GM18498 (cell line): Measurements from ENCODE around the gene RBM7.

ENCODE experiments used
- ATAC-seq: cut with Tn5 transposase; IDR thresholded peaks from one replicate; pipeline ENCODE4 v1.9.1; 2021; ENCODE audit warnings: mild to moderate bottlenecking, moderate library complexity; ENCODE audit not compliant: unreplicated experiment

The RBM7 gene

GRCh38 chr11:114395736-114396135 is 4.7 kb upstream of the RBM7 start:
- no peak for ATAC-seq

- no peak for ATAC-seq
Observed at GRCh38 chr11:114396916-114397315, 3.5 kb upstream of the RBM7 start.

GRCh38 chr11:114397349-114397982 is 3.0 kb upstream of the RBM7 start:
- ATAC-seq, result no peak

GRCh38 chr11:114398303-114398920 is 2.1 kb upstream of the RBM7 start:
- no peak for ATAC-seq

GRCh38 chr11:114399490-114400215 is 813 bp upstream of the RBM7 start:
- peak; percentile 38 for ATAC-seq

- ATAC-seq, result no peak
Observed at GRCh38 chr11:114400915-114401223, 403 bp downstream of the RBM7 start.

GRCh38 chr11:114401311-114401710 is 845 bp downstream of the RBM7 start:
- ATAC-seq, result no peak

- ATAC-seq, result no peak
Observed at GRCh38 chr11:114412946-114413345, 12.5 kb downstream of the RBM7 start.

- no peak for ATAC-seq
Observed at GRCh38 chr11:114413958-114414357, 13.5 kb downstream of the RBM7 start.

GRCh38 chr11:114416441-114416961 is 16.0 kb downstream of the RBM7 start:
- no peak for ATAC-seq

- no peak for ATAC-seq
Observed at GRCh38 chr11:114426280-114426679, 25.8 kb downstream of the RBM7 start.

- no peak for ATAC-seq
Observed at GRCh38 chr11:114430290-114430689, 29.8 kb downstream of the RBM7 start.

GRCh38 chr11:114432893-114433292 is 32.4 kb downstream of the RBM7 start:
- no peak for ATAC-seq

GRCh38 chr11:114433376-114433775 is 32.9 kb downstream of the RBM7 start:
- no peak for ATAC-seq

- ATAC-seq, result no peak
Observed at GRCh38 chr11:114438303-114438702, 37.8 kb downstream of the RBM7 start.

- ATAC-seq, result peak; percentile 100
Observed at GRCh38 chr11:114439229-114440120, 39.0 kb downstream of the RBM7 start, which contains the start of gene REXO2. TSS of gene REXO2 (plus strand) at chr11:114439467. CDS start at chr11:114439529, 62 bp downstream.

- no peak for ATAC-seq
Observed at GRCh38 chr11:114440121-114440860, 39.8 kb downstream of the RBM7 start.

- ATAC-seq, result no peak
Observed at GRCh38 chr11:114440971-114441763, 40.7 kb downstream of the RBM7 start.

GRCh38 chr11:114441921-114442320 is 41.5 kb downstream of the RBM7 start:
- ATAC-seq, result no peak
